HepG2 (cell line): Measurements from ENCODE around the gene VWA1. TPM values are rescaled to one million over a fixed set of nuclear protein-coding genes. Genes with fewer than 3 reads are reported as not detected.

ENCODE experiments used
- ATF7-NPFF ChIP-seq: sonication (generic); formaldehyde crosslinking; IDR thresholded peaks from 2 replicates; pipeline ENCODE4 v1.8.1; 2023; ENCODE audit warnings: mild to moderate bottlenecking, low read depth, missing genetic modification reagents, moderate library complexity
- GPBP1L1 ChIP-seq: sonication (generic); formaldehyde crosslinking; IDR thresholded peaks from 2 replicates; pipeline ENCODE4 v1.5.0; 2020; ENCODE audit warnings: mild to moderate bottlenecking, missing genetic modification reagents
- IRX3 ChIP-seq: sonication (generic); formaldehyde crosslinking; IDR thresholded peaks from 2 replicates; pipeline ENCODE4 v1.8.1; 2023; ENCODE audit warnings: mild to moderate bottlenecking, low read depth, missing genetic modification reagents, borderline replicate concordance
- MAX ChIP-seq: IDR thresholded peaks from 2 replicates; pipeline ENCODE4 v1.6.1; 2012; ENCODE audit warnings: inconsistent platforms
- MBD4 ChIP-seq: IDR thresholded peaks from 2 replicates; pipeline ENCODE4 v1.6.1; 2012; ENCODE audit warnings: low read length, inconsistent platforms, borderline replicate concordance
- MXD4 ChIP-seq: IDR thresholded peaks from 2 replicates; pipeline ENCODE4 v1.6.1; 2016; ENCODE audit warnings: mild to moderate bottlenecking, missing biosample characterization, missing genetic modification reagents
- NKX3-1 ChIP-seq: sonication (generic); formaldehyde crosslinking; IDR thresholded peaks from 2 replicates; pipeline ENCODE4 v1.5.0; 2020; ENCODE audit warnings: missing genetic modification reagents
- REXO4 ChIP-seq: sonication (generic); formaldehyde crosslinking; IDR thresholded peaks from 2 replicates; pipeline ENCODE4 v1.8.0; 2022; ENCODE audit warnings: missing genetic modification reagents, mild to moderate bottlenecking, borderline replicate concordance
- RNF2 ChIP-seq: fragments of 450-650 bp; conservative IDR thresholded peaks from 2 replicates; pipeline ENCODE4 v1.6.1; 2016; ENCODE audit warnings: low read depth
- SMAD1 ChIP-seq: sonication (generic); formaldehyde crosslinking; IDR thresholded peaks from 2 replicates; pipeline ENCODE4 v1.4.0; 2020; ENCODE audit warnings: missing genetic modification reagents, low read depth, mild to moderate bottlenecking, borderline replicate concordance
- TGIF2 ChIP-seq: IDR thresholded peaks from 2 replicates; pipeline ENCODE4 v1.6.1; 2016; ENCODE audit warnings: control low read depth, missing compliant biosample characterization
- ZBTB3 ChIP-seq: sonication (generic); formaldehyde crosslinking; IDR thresholded peaks from 2 replicates; pipeline ENCODE4 v1.4.0; 2020; ENCODE audit warnings: low read depth, mild to moderate bottlenecking, moderate library complexity, missing genetic modification reagents, borderline replicate concordance
- ZFYVE20 ChIP-seq: sonication (generic); formaldehyde crosslinking; IDR thresholded peaks from 2 replicates; pipeline ENCODE4 v1.8.0; 2023; ENCODE audit warnings: low read depth, mild to moderate bottlenecking, moderate library complexity, missing genetic modification reagents, borderline replicate concordance
- ZNF10 ChIP-seq: sonication (generic); formaldehyde crosslinking; IDR thresholded peaks from 2 replicates; pipeline ENCODE4 v1.4.0; 2020; ENCODE audit warnings: mild to moderate bottlenecking, low read depth, missing genetic modification reagents, borderline replicate concordance
- ZNF317 ChIP-seq: sonication (generic); formaldehyde crosslinking; IDR thresholded peaks from 2 replicates; pipeline ENCODE4 v1.5.0; 2020; ENCODE audit warnings: mild to moderate bottlenecking, missing genetic modification reagents
- ZNF530 ChIP-seq: sonication (generic); formaldehyde crosslinking; IDR thresholded peaks from 2 replicates; pipeline ENCODE4 v1.5.0; 2020; ENCODE audit warnings: low read depth, mild to moderate bottlenecking, missing genetic modification reagents
- ZNF770 ChIP-seq: sonication (generic); formaldehyde crosslinking; IDR thresholded peaks from 2 replicates; pipeline ENCODE4 v1.5.0; 2020; ENCODE audit warnings: mild to moderate bottlenecking, missing genetic modification reagents
- polyA plus RNA-seq, 8 experiments: library from polyadenylated mRNA; depleted of rRNA in 3 of 8; stranded (reverse) in 7 of 8; unstranded in 1 of 8; fragments of >200 nt; fragmentation: Illumina TruSeq in 4 of 8; extraction: Trizol in 4 of 8; gene quantifications; 2 replicates each; pipeline versions ENCODE4 v1.2.1 to v1.2.3, GENCODE V29; 2011 to 2016; ENCODE audit warnings: low read depth in 4 of 8, missing spikeins in 1 of 8, mixed read lengths in 1 of 8; ENCODE audit not compliant: insufficient read depth in 1 of 8
- total RNA-seq, 5 experiments: library from RNA; depleted of rRNA; stranded (reverse); fragments of >200 nt; fragmentation: Illumina TruSeq; extraction: Trizol; gene quantifications; 2 replicates each; pipeline ENCODE4 v1.2.3, GENCODE V29; 2016; ENCODE audit warnings: low read depth in 1 of 5
- TF ChIP-seq, protein P1 (sequence below): IDR thresholded peaks from 2 replicates; pipeline ENCODE4 v1.6.1; 2016; ENCODE audit warnings: control low read depth
- TF ChIP-seq, protein P2 (sequence below): fragments of 450-650 bp; IDR thresholded peaks from 2 replicates; pipeline ENCODE4 v1.6.1; 2016
- TF ChIP-seq, protein P3 (sequence below): sonication (generic); formaldehyde crosslinking; IDR thresholded peaks from 2 replicates; pipeline ENCODE4 v1.4.0; 2020; ENCODE audit warnings: mild to moderate bottlenecking, missing genetic modification reagents

The VWA1 gene
- total and polyA plus RNA-seq, 2 of the 13 experiments (the other 11 are each of a cell fraction or from before 2014, with no cell fraction given): 40.9 to 57.5 TPM

- TF ChIP-seq GPBP1L1 (CRISPR knock-in tag): no peak
- peak; percentile 99 for TF ChIP-seq ZBTB3 (CRISPR knock-in tag)
- TF ChIP-seq TGIF2 (CRISPR knock-in tag): peak; percentile 99
- TF ChIP-seq REXO4 (CRISPR knock-in tag): no peak
- TF ChIP-seq ATF7-NPFF (CRISPR knock-in tag): peak; percentile 93
- TF ChIP-seq MAX: no peak
- 0 out of 2 replicates have a peak, but pooled peaks have one; percentile 66 for TF ChIP-seq IRX3 (CRISPR knock-in tag)
- TF ChIP-seq SMAD1 (CRISPR knock-in tag): peak; percentile 81; the same call in 1 of the 2 replicates
- TF ChIP-seq ZNF770 (CRISPR knock-in tag): peak; percentile 81; the same call in 1 of the 2 replicates
- TF ChIP-seq NKX3-1 (CRISPR knock-in tag): peak; percentile 80; the same call in 1 of the 2 replicates
- 0 out of 2 replicates have a peak, but pooled peaks have one; percentile 41 for TF ChIP-seq ZFYVE20 (CRISPR knock-in tag)
- TF ChIP-seq ZNF530 (CRISPR knock-in tag): no peak
- TF ChIP-seq, protein P1, sequence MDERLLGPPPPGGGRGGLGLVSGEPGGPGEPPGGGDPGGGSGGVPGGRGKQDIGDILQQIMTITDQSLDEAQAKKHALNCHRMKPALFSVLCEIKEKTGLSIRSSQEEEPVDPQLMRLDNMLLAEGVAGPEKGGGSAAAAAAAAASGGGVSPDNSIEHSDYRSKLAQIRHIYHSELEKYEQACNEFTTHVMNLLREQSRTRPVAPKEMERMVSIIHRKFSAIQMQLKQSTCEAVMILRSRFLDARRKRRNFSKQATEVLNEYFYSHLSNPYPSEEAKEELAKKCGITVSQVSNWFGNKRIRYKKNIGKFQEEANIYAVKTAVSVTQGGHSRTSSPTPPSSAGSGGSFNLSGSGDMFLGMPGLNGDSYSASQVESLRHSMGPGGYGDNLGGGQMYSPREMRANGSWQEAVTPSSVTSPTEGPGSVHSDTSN (CRISPR knock-in tag): peak; percentile 60
- TF ChIP-seq, protein P2, sequence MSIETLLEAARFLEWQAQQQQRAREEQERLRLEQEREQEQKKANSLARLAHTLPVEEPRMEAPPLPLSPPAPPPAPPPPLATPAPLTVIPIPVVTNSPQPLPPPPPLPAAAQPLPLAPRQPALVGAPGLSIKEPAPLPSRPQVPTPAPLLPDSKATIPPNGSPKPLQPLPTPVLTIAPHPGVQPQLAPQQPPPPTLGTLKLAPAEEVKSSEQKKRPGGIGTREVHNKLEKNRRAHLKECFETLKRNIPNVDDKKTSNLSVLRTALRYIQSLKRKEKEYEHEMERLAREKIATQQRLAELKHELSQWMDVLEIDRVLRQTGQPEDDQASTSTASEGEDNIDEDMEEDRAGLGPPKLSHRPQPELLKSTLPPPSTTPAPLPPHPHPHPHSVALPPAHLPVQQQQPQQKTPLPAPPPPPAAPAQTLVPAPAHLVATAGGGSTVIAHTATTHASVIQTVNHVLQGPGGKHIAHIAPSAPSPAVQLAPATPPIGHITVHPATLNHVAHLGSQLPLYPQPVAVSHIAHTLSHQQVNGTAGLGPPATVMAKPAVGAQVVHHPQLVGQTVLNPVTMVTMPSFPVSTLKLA: peak; percentile 94
- no peak for TF ChIP-seq ZNF10
- no peak for TF ChIP-seq RNF2
- peak; percentile 24; the same call in 1 of the 2 replicates for TF ChIP-seq ZNF317 (CRISPR knock-in tag)
- peak; percentile 91 for TF ChIP-seq MXD4
- TF ChIP-seq MBD4: no peak
- TF ChIP-seq, protein P3, sequence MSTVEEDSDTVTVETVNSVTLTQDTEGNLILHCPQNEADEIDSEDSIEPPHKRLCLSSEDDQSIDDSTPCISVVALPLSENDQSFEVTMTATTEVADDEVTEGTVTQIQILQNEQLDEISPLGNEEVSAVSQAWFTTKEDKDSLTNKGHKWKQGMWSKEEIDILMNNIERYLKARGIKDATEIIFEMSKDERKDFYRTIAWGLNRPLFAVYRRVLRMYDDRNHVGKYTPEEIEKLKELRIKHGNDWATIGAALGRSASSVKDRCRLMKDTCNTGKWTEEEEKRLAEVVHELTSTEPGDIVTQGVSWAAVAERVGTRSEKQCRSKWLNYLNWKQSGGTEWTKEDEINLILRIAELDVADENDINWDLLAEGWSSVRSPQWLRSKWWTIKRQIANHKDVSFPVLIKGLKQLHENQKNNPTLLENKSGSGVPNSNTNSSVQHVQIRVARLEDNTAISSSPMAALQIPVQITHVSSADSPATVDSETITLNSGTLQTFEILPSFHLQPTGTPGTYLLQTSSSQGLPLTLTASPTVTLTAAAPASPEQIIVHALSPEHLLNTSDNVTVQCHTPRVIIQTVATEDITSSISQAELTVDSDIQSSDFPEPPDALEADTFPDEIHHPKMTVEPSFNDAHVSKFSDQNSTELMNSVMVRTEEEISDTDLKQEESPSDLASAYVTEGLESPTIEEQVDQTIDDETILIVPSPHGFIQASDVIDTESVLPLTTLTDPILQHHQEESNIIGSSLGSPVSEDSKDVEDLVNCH (CRISPR knock-in tag): no peak
Measured at GRCh38 chr1:1400576-1401456, 34.7 kb upstream of the VWA1 start (continued).
